Sigmoid colon (tissue), 7 donors: ENCODE measurements around the gene SEC61A1. TPM values are rescaled to one million over a fixed set of nuclear protein-coding genes. Genes with fewer than 3 reads are reported as not detected.

Experiments
- DNase-seq: peaks from one replicate; pipeline ENCODE4 v3.0.0-alpha.2; 2019
- H3K27ac ChIP-seq, 4 donors: fragments of 200-600 bp; sonication (generic); one replicate each; pipeline ENCODE4 v1.5.1; 2016 to 2019; ENCODE audit warnings: mild to moderate bottlenecking in 1 of 4
- H3K27me3 ChIP-seq, 3 donors: fragments of 200-600 bp; sonication (generic); one replicate each; pipeline ENCODE4 v1.5.1; 2019; ENCODE audit warnings: mild to moderate bottlenecking in 1 of 3
- H3K36me3 ChIP-seq, 4 donors: fragments of 200-600 bp; sonication (generic); one replicate each; pipeline ENCODE4 v1.5.1; 2016 to 2019
- H3K4me1 ChIP-seq, 4 donors: fragments of 200-600 bp; sonication (generic); one replicate each; pipeline ENCODE4 v1.5.1; 2017 to 2019
- H3K4me3 ChIP-seq, 4 donors: fragments of 200-600 bp; sonication (generic); one replicate each; pipeline ENCODE4 v1.5.1; 2017 to 2019; ENCODE audit warnings: mild to moderate bottlenecking in 2 of 4, moderate library complexity in 1 of 4
- H3K9me3 ChIP-seq, 4 donors: fragments of 200-600 bp in 3 of 4; sonication (generic) in 3 of 4; one replicate each; pipeline versions ENCODE4 v1.5.1 to v1.6.1; 2013 to 2019
- CTCF ChIP-seq, 4 experiments: fragments of 450-650 bp in 3 of 4; fragments of 200-600 bp in 1 of 4; IDR thresholded peaks; one replicate each; pipeline ENCODE4 v1.5.1; 2016 to 2019; ENCODE audit warnings: antibody characterized with exemption in 4 of 4, mild to moderate bottlenecking in 3 of 4, moderate library complexity in 2 of 4
- EP300 ChIP-seq, 4 donors: sonication (generic); formaldehyde crosslinking; IDR thresholded peaks; one replicate each; pipeline ENCODE4 v1.6.1; 2017; ENCODE audit warnings: antibody characterized with exemption in 4 of 4
- POLR2A ChIP-seq, 2 donors: fragments of 450-650 bp; IDR thresholded peaks; one replicate each; pipeline ENCODE4 v1.6.1; 2016; ENCODE audit warnings: antibody characterized with exemption in 2 of 2, mild to moderate bottlenecking in 2 of 2, moderate library complexity in 2 of 2
- POLR2AphosphoS5 ChIP-seq, 4 donors: sonication (generic); formaldehyde crosslinking; IDR thresholded peaks; one replicate each; pipeline ENCODE4 v1.6.1; 2017; ENCODE audit warnings: antibody characterized with exemption in 4 of 4
- WGBS, 2 donors: extraction: QIAGEN DNeasy Blood & Tissue Kit; methylation state at CpG; one replicate each; pipeline ENCODE4 v1.1.7; 2013; 5-methylcytosine and 5-hydroxymethylcytosine counted together
- intact Hi-C: fragments of 100-400 bp; cut with DNase I; formaldehyde crosslinking; loops from one replicate; pipeline ENCODE4 v1.15.1; 2023
- polyA plus RNA-seq, 3 donors: library from polyadenylated mRNA; stranded (reverse); fragments of 200-250 nt; gene quantifications; one replicate each; pipeline ENCODE4 v1.2.3, GENCODE V29; 2013
- total RNA-seq, 4 donors: library from RNA; depleted of rRNA; stranded (reverse); fragments of >200 nt; gene quantifications; one replicate each; pipeline ENCODE4 v1.1.0, GENCODE V29; 2016
- donor health status: healthy with polysubstance abuse.
- donor health status: Bipolar disorder and iron deficiency.
- donor health status: healthy.

The SEC61A1 gene
- total and polyA plus RNA-seq, 7 donors, result 17.4 to 152 (median 62.8) TPM

DNA sequence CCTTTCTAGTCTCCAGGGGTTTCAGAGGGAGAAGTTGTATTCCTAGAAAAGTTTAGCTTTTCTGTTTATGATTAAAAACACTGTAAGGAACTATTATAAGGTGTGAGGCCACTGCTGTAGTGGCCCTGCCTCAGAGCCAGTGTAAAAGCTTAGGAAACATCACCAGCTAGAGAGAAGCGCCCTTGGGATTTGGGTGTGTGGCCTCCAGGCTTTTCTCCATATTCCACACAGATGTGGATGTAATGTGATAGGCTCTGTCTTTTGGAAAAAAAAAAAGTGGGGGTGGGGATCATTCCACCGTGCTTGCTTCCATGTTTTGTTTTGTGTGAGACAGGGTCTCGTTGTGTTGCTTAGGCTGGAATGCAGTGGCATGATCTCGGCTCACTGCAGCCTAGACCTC, 13.9 kb downstream of the SEC61A1 start:
- WGBS, 2 donors, result 94 to 98% methylated on average over 4 of the region's 4 CpGs
- no peaks in the 10 kb centered on the region for H3K4me1 ChIP-seq
- no peak for TF ChIP-seq CTCF (IDR thresholded peaks at IDR 0.05)
- no peak for TF ChIP-seq POLR2A (IDR thresholded peaks at IDR 0.05)
- no peak for TF ChIP-seq EP300 (IDR thresholded peaks at IDR 0.05)
- TF ChIP-seq POLR2AphosphoS5 (IDR thresholded peaks at IDR 0.05), result no peak

DNA sequence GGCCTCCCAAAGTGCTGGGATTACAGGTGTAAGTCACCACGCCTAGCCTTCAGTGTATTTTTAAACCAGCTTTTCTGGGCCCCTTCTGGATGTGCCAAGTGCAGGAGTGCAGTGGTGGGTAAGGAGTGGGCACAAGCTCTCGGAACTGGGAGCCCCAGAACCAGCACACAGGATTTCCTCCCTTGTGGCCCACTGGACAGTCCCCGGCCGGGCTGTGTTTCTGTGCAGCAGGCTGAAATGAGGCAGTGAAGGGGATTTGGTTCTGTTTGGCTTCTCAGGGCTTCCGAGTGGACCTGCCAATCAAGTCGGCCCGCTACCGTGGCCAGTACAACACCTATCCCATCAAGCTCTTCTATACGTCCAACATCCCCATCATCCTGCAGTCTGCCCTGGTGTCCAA, 14.4 kb downstream of the SEC61A1 start:
- DNase-seq, result no peak
- Histone ChIP-seq H3K27me3 (no peaks in the 10 kb centered on the region), H3K27ac (no peak overlapping the region), H3K36me3 (peaks cover 71 to 100% (median 94%) of the 10 kb centered on the region in 4 donors), H3K4me1 (no peaks in the 10 kb centered on the region), H3K9me3 (no peaks in the 10 kb centered on the region), H3K4me3 (no peak overlapping the region)
- 93 to 94% methylated on average over 9 of the region's 9 CpGs for WGBS, 2 donors
- TF ChIP-seq POLR2AphosphoS5 (IDR thresholded peaks at IDR 0.05) (no peak), EP300 (IDR thresholded peaks at IDR 0.05) (no peak), POLR2A (IDR thresholded peaks at IDR 0.05) (no peak), CTCF (IDR thresholded peaks at IDR 0.05) (no peak)
- intact Hi-C loops, result no loop called here

More for the DNA sequence above, 13.9 kb downstream of the SEC61A1 start:
- intact Hi-C loops, result no loop called here
- peaks cover 69 to 100% (median 96%) of the 10 kb centered on the region in 4 donors for H3K36me3 ChIP-seq
- no peak overlapping the region for H3K4me3 ChIP-seq
- H3K27ac ChIP-seq, result no peak overlapping the region
- no peak for DNase-seq
- no peaks in the 10 kb centered on the region for H3K27me3 ChIP-seq
- H3K9me3 ChIP-seq, result no peaks in the 10 kb centered on the region

- 71 to 77% methylated on average over 7 of the region's 7 CpGs for WGBS, 2 donors
- Histone ChIP-seq H3K4me1 (no peaks in the 10 kb centered on the region), H3K27me3 (no peaks in the 10 kb centered on the region), H3K36me3 (peaks cover 64 to 100% (median 90%) of the 10 kb centered on the region in 4 donors), H3K4me3 (no peak overlapping the region), H3K9me3 (no peaks in the 10 kb centered on the region), H3K27ac (no peak overlapping the region)
- TF ChIP-seq EP300 (IDR thresholded peaks at IDR 0.05), result no peak
- no peak for TF ChIP-seq CTCF (IDR thresholded peaks at IDR 0.05)
- no peak for TF ChIP-seq POLR2A (IDR thresholded peaks at IDR 0.05)
- intact Hi-C loops, result no loop called here
- no peak for DNase-seq
Observed at GRCh38 chr3:128067489-128067888, 15.3 kb downstream of the SEC61A1 start.

DNA sequence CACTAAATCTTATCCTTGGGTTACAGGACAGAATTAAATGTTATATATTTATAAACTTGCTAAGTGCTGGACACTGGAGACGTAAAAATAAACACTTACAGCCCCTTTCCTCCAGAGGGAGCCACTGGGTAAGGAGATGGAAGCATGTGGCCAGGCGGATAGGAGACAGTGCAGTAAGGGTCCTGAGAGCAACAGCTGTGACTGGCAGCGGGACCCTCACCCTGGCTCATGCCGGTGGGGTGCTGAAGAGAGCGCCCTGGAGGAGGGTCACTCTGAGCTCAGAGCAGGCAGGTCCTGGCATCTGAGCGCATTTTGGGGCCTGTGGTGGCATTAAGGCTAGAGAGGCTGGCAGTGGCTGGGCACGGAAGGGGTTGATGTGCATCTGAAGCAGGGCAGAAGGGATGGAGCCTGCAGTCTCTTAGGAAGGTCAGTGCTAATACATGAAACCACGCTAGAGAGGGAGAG, 16.0 kb downstream of the SEC61A1 start:
- H3K27ac ChIP-seq, result no peak overlapping the region
- H3K27me3 ChIP-seq, result no peaks in the 10 kb centered on the region
- intact Hi-C loops, result no loop called here
- peaks cover 64 to 99% (median 87%) of the 10 kb centered on the region in 4 donors for H3K36me3 ChIP-seq
- WGBS, 2 donors, result 84 to 87% methylated on average over 8 of the region's 8 CpGs
- TF ChIP-seq POLR2AphosphoS5 (IDR thresholded peaks at IDR 0.05), result no peak
- TF ChIP-seq CTCF (IDR thresholded peaks at IDR 0.05), result peak in 3 of 4 experiments; percentile 26 to 58 (median 36)
- H3K4me3 ChIP-seq, result no peak overlapping the region
- H3K9me3 ChIP-seq, result no peaks in the 10 kb centered on the region
- no peak for DNase-seq
- H3K4me1 ChIP-seq, result no peaks in the 10 kb centered on the region

DNA sequence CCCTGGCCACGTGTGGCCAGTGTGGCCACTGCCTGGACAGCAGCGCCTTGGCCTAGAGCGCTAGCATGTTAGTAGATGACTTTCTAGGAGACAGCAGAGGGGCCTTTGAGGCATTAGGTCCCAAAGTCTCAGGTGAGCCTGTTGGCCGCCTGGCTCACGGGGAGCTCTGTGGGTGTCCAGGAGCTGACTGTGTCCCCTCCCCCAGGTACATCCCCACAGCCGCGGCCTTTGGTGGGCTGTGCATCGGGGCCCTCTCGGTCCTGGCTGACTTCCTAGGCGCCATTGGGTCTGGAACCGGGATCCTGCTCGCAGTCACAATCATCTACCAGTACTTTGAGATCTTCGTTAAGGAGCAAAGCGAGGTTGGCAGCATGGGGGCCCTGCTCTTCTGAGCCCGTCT, 17.0 kb downstream of the SEC61A1 start:
- no peak for DNase-seq
- peaks cover 59 to 88% (median 78%) of the 10 kb centered on the region in 4 donors for H3K36me3 ChIP-seq
- no peaks in the 10 kb centered on the region for H3K27me3 ChIP-seq
- H3K4me1 ChIP-seq, result no peaks in the 10 kb centered on the region
- H3K27ac ChIP-seq, result no peak overlapping the region
- no peaks in the 10 kb centered on the region for H3K9me3 ChIP-seq
- WGBS, 2 donors, result 93 to 96% methylated on average over 15 of the region's 15 CpGs
- H3K4me3 ChIP-seq, result no peak overlapping the region
- no peak for TF ChIP-seq EP300 (IDR thresholded peaks at IDR 0.05)
- no peak for TF ChIP-seq POLR2AphosphoS5 (IDR thresholded peaks at IDR 0.05)
- no peak for TF ChIP-seq CTCF (IDR thresholded peaks at IDR 0.05)
- no peak for TF ChIP-seq POLR2A (IDR thresholded peaks at IDR 0.05)
- intact Hi-C loops, result no loop called here
